WTC11 (cell line): ENCODE data around the gene RAI14. TPM values are rescaled to one million over a fixed set of nuclear protein-coding genes. Genes with fewer than 3 reads are reported as not detected.

Source experiments
- ATF1 ChIP-seq: sonication (generic); formaldehyde crosslinking; IDR thresholded peaks from 2 replicates; pipeline ENCODE4 v1.8.1; 2023; ENCODE audit warnings: mild to moderate bottlenecking, moderate library complexity, missing genetic modification reagents
- KAT7 ChIP-seq: sonication (generic); formaldehyde crosslinking; IDR thresholded peaks from 2 replicates; pipeline ENCODE4 v1.8.1; 2023; ENCODE audit warnings: missing genetic modification reagents, mild to moderate bottlenecking, borderline replicate concordance
- NFYB ChIP-seq: sonication (generic); formaldehyde crosslinking; conservative IDR thresholded peaks from 2 replicates; pipeline ENCODE4 v1.8.0; 2022; ENCODE audit warnings: low read depth, missing genetic modification reagents
- PRRX2 ChIP-seq: fragments of 250-450 bp; sonication (Bioruptor Pico); IDR thresholded peaks from 2 replicates; pipeline ENCODE4 v1.8.0; 2021; ENCODE audit warnings: mild to moderate bottlenecking
- RORB ChIP-seq: fragments of 250-450 bp; sonication (Bioruptor Pico); IDR thresholded peaks from 2 replicates; pipeline ENCODE4 v1.9.0; 2021; ENCODE audit warnings: mild to moderate bottlenecking
- TEAD1 ChIP-seq: sonication (generic); formaldehyde crosslinking; IDR thresholded peaks from 2 replicates; pipeline ENCODE4 v1.8.0; 2022; ENCODE audit warnings: mild to moderate bottlenecking, missing genetic modification reagents
- total RNA-seq: library from RNA; stranded (reverse); gene quantifications from 3 replicates; pipeline ENCODE4 v1.2.3, GENCODE V29; 2021
- TF ChIP-seq, protein P1 (sequence below): sonication (generic); formaldehyde crosslinking; IDR thresholded peaks from 2 replicates; pipeline ENCODE4 v1.8.0; 2023; ENCODE audit warnings: missing genetic modification reagents, mild to moderate bottlenecking, borderline replicate concordance
- TF ChIP-seq, protein P2 (sequence below): sonication (generic); formaldehyde crosslinking; IDR thresholded peaks from 2 replicates; pipeline ENCODE4 v1.8.1; 2023; ENCODE audit warnings: mild to moderate bottlenecking, missing genetic modification reagents

RAI14 gene
- total RNA-seq, 1 experiment from 2014 or later = 185 TPM

DNA sequence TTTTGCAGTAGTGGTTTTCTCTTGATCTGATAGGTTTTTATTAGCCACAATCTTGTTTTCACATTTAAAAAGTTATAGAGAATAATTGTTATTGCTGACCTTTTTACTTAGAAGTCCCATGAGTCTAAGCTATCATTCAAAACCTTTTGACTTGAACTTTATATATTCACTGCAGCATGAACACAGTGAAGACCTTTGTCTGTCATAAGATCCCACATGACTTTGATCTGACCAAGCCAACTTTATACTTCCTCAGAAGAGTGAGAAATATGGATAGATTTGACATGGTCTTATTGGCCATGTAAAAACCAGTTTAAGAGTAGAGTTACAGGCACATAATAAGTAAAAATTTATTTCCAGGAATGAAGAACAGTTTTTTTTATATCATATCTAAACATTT, 225.1 kb downstream of the RAI14 start (continued):
- no peak for TF ChIP-seq KAT7 (CRISPR knock-in tag)
- no peak for TF ChIP-seq NFYB (CRISPR knock-in tag)
- TF ChIP-seq, protein P1, sequence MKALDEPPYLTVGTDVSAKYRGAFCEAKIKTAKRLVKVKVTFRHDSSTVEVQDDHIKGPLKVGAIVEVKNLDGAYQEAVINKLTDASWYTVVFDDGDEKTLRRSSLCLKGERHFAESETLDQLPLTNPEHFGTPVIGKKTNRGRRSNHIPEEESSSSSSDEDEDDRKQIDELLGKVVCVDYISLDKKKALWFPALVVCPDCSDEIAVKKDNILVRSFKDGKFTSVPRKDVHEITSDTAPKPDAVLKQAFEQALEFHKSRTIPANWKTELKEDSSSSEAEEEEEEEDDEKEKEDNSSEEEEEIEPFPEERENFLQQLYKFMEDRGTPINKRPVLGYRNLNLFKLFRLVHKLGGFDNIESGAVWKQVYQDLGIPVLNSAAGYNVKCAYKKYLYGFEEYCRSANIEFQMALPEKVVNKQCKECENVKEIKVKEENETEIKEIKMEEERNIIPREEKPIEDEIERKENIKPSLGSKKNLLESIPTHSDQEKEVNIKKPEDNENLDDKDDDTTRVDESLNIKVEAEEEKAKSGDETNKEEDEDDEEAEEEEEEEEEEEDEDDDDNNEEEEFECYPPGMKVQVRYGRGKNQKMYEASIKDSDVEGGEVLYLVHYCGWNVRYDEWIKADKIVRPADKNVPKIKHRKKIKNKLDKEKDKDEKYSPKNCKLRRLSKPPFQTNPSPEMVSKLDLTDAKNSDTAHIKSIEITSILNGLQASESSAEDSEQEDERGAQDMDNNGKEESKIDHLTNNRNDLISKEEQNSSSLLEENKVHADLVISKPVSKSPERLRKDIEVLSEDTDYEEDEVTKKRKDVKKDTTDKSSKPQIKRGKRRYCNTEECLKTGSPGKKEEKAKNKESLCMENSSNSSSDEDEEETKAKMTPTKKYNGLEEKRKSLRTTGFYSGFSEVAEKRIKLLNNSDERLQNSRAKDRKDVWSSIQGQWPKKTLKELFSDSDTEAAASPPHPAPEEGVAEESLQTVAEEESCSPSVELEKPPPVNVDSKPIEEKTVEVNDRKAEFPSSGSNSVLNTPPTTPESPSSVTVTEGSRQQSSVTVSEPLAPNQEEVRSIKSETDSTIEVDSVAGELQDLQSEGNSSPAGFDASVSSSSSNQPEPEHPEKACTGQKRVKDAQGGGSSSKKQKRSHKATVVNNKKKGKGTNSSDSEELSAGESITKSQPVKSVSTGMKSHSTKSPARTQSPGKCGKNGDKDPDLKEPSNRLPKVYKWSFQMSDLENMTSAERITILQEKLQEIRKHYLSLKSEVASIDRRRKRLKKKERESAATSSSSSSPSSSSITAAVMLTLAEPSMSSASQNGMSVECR (CRISPR knock-in tag) = no peak
- TF ChIP-seq PRRX2 (CRISPR knock-in tag) = no peak
- no peak for TF ChIP-seq ATF1 (CRISPR knock-in tag)
- no peak for TF ChIP-seq TEAD1 (CRISPR knock-in tag)
- no peak for TF ChIP-seq RORB
- TF ChIP-seq, protein P2, sequence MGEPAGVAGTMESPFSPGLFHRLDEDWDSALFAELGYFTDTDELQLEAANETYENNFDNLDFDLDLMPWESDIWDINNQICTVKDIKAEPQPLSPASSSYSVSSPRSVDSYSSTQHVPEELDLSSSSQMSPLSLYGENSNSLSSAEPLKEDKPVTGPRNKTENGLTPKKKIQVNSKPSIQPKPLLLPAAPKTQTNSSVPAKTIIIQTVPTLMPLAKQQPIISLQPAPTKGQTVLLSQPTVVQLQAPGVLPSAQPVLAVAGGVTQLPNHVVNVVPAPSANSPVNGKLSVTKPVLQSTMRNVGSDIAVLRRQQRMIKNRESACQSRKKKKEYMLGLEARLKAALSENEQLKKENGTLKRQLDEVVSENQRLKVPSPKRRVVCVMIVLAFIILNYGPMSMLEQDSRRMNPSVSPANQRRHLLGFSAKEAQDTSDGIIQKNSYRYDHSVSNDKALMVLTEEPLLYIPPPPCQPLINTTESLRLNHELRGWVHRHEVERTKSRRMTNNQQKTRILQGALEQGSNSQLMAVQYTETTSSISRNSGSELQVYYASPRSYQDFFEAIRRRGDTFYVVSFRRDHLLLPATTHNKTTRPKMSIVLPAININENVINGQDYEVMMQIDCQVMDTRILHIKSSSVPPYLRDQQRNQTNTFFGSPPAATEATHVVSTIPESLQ = no peak
- TF ChIP-seq, all 79 proteins: peak for 0

Other genes starting within 250 kb of the RAI14 start
- gene TTC23L, start 182.8 kb downstream of the RAI14 start, total RNA-seq = 1.6 to 2.4 TPM (median 1.9 TPM) in 3 replicates